ENCODE data around the gene E2F7.

Gene E2F7

DNA sequence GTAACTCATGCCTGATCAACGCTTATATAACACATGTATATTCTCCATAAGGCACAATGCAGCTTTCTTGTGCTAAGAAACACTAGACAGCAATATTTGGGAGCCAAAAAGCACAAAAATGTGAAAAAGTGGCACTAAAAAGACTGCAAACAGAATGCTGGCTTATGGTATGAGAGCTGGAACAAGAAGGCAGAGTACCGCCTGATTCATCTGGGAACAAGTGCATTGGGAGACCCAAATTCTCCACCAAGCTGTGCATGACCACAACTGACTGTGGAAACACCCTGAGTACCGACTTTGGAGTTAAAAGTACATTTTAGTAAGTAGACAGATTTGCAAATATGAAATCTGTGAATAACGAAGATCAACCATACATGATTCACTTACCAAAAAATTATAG lies 25.1 kb downstream of the E2F7 start:
- Histone ChIP-seq H3K79me2 (ENCODE audit: insufficient read depth, low read length) (no peaks in the 10 kb centered on the region), H3K27me3 (ENCODE audit: insufficient read depth, low read length) (no peaks in the 10 kb centered on the region), H3K9me3 (ENCODE audit: low read length) (peaks cover 14% of the 10 kb centered on the region; the same call in 1 of the 2 replicates), H3K4me3 (ENCODE audit: low read depth, low read length, poor library complexity, severe bottlenecking) (no peak overlapping the region), H3F3A (ENCODE audit: insufficient read depth, low read length) (no peaks in the 10 kb centered on the region), H3K27ac (ENCODE audit: low read depth, low read length, poor library complexity, severe bottlenecking) (no peak overlapping the region), H4K20me1 (ENCODE audit: insufficient read depth, low read length) (no peaks in the 10 kb centered on the region), H2AFZ (ENCODE audit: low read length) (no peak overlapping the region), H3K9me2 (ENCODE audit: low read depth, low read length) (no peaks in the 10 kb centered on the region), H3K36me3 (ENCODE audit: insufficient read depth, low read length) (peaks cover 87% of the 10 kb centered on the region), H3K4me1 (ENCODE audit: insufficient read depth, low read length, severe bottlenecking) (no peaks in the 10 kb centered on the region), H3K9ac (ENCODE audit: low read length) (no peak overlapping the region), H3K4me2 (ENCODE audit: low read length) (no peak overlapping the region)
- TF ChIP-seq, protein P1, sequence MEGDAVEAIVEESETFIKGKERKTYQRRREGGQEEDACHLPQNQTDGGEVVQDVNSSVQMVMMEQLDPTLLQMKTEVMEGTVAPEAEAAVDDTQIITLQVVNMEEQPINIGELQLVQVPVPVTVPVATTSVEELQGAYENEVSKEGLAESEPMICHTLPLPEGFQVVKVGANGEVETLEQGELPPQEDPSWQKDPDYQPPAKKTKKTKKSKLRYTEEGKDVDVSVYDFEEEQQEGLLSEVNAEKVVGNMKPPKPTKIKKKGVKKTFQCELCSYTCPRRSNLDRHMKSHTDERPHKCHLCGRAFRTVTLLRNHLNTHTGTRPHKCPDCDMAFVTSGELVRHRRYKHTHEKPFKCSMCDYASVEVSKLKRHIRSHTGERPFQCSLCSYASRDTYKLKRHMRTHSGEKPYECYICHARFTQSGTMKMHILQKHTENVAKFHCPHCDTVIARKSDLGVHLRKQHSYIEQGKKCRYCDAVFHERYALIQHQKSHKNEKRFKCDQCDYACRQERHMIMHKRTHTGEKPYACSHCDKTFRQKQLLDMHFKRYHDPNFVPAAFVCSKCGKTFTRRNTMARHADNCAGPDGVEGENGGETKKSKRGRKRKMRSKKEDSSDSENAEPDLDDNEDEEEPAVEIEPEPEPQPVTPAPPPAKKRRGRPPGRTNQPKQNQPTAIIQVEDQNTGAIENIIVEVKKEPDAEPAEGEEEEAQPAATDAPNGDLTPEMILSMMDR (IDR thresholded peaks at IDR 0.05; ENCODE audit: low read length), result no peak
- TF ChIP-seq EZH2 (IDR thresholded peaks at IDR 0.05; ENCODE audit: borderline replicate concordance, low read length), result no peak

GRCh38 chr12:77035226-77035625 lies 30.1 kb downstream of the E2F7 start:
- H3K9ac ChIP-seq (ENCODE audit: low read length), result no peak overlapping the region
- H3K4me2 ChIP-seq (ENCODE audit: low read length), result no peak overlapping the region
- no peaks in the 10 kb centered on the region for H4K20me1 ChIP-seq (ENCODE audit: insufficient read depth, low read length)
- H3K27me3 ChIP-seq (ENCODE audit: insufficient read depth, low read length), result no peaks in the 10 kb centered on the region
- H3K9me2 ChIP-seq (ENCODE audit: low read depth, low read length), result no peaks in the 10 kb centered on the region
- peaks cover 14% of the 10 kb centered on the region; the same call in 1 of the 2 replicates for H3K9me3 ChIP-seq (ENCODE audit: low read length)
- no peak overlapping the region for H3K4me3 ChIP-seq (ENCODE audit: low read depth, low read length, poor library complexity, severe bottlenecking)
- H3K36me3 ChIP-seq (ENCODE audit: insufficient read depth, low read length), result peaks cover 80% of the 10 kb centered on the region
- H3K27ac ChIP-seq (ENCODE audit: low read depth, low read length, poor library complexity, severe bottlenecking), result no peak overlapping the region
- H3K79me2 ChIP-seq (ENCODE audit: insufficient read depth, low read length), result no peaks in the 10 kb centered on the region
- TF ChIP-seq, protein P1 (IDR thresholded peaks at IDR 0.05; ENCODE audit: low read length), result no peak
- no peak for TF ChIP-seq EZH2 (IDR thresholded peaks at IDR 0.05; ENCODE audit: borderline replicate concordance, low read length)
- H3K4me1 ChIP-seq (ENCODE audit: insufficient read depth, low read length, severe bottlenecking), result no peaks in the 10 kb centered on the region
- no peaks in the 10 kb centered on the region for H3F3A ChIP-seq (ENCODE audit: insufficient read depth, low read length)
- no peak overlapping the region for H2AFZ ChIP-seq (ENCODE audit: low read length)

- Histone ChIP-seq H3K36me3 (ENCODE audit: insufficient read depth, low read length) (peaks cover 80% of the 10 kb centered on the region), H3K79me2 (ENCODE audit: insufficient read depth, low read length) (no peaks in the 10 kb centered on the region), H3K27me3 (ENCODE audit: insufficient read depth, low read length) (no peaks in the 10 kb centered on the region), H3K9ac (ENCODE audit: low read length) (no peak overlapping the region), H3K9me2 (ENCODE audit: low read depth, low read length) (no peaks in the 10 kb centered on the region), H2AFZ (ENCODE audit: low read length) (no peak overlapping the region), H4K20me1 (ENCODE audit: insufficient read depth, low read length) (no peaks in the 10 kb centered on the region), H3K4me1 (ENCODE audit: insufficient read depth, low read length, severe bottlenecking) (no peaks in the 10 kb centered on the region), H3K9me3 (ENCODE audit: low read length) (peaks cover 6% of the 10 kb centered on the region; the same call in 1 of the 2 replicates), H3K4me2 (ENCODE audit: low read length) (no peak overlapping the region), H3K27ac (ENCODE audit: low read depth, low read length, poor library complexity, severe bottlenecking) (no peak overlapping the region), H3K4me3 (ENCODE audit: low read depth, low read length, poor library complexity, severe bottlenecking) (no peak overlapping the region), H3F3A (ENCODE audit: insufficient read depth, low read length) (no peaks in the 10 kb centered on the region)
- TF ChIP-seq, protein P1 (IDR thresholded peaks at IDR 0.05; ENCODE audit: low read length), result no peak
- no peak for TF ChIP-seq EZH2 (IDR thresholded peaks at IDR 0.05; ENCODE audit: borderline replicate concordance, low read length)
These were observed 31.5 kb downstream of the E2F7 start for GRCh38 chr12:77033658-77034536.

Measured in OCI-LY1 (cell line).